Activated CD4-positive, alpha-beta T cell treated with anti-CD3 and anti-CD28 coated beads for 48 hours (primary cell): ENCODE results near the gene GTF2H1.
"Not testable (repeated sequence)": the region's sequence is repeated elsewhere in the genome, so short reads cannot be mapped to it uniquely, and the experiment has no call there.

Source experiments
- DNase-seq: peaks from one replicate; pipeline ENCODE4 v3.0.0-alpha.2; 2020

GTF2H1 gene

GRCh38 chr11:18383388-18384156 lies 61.2 kb downstream of the GTF2H1 start:
- peak; percentile 87 for DNase-seq

DNA sequence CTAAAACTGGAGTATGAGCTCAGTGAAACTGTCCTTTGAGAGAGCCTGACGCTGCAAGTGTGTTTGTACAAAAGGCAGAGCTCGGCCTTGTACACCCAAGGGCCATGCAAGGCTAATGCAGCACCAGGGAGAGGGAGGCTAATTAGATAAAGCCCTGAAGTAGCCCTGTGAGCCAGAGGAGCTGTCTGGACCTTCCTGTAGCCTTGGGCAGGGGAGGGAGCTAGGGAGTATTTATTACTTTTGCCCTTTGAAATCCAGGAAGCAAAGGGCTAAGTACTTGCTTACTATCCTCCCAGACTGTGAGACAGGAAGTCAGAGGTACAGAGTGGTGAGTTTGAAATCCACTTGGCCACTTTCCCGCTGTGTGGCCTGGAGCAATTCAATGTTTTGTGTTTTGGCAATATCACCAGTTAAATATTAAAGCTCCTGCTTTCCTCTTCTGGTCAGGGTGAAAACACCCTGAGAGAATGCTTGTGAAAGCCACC lies 61.8 kb downstream of the GTF2H1 start:
- DNase-seq, result no peak

DNA sequence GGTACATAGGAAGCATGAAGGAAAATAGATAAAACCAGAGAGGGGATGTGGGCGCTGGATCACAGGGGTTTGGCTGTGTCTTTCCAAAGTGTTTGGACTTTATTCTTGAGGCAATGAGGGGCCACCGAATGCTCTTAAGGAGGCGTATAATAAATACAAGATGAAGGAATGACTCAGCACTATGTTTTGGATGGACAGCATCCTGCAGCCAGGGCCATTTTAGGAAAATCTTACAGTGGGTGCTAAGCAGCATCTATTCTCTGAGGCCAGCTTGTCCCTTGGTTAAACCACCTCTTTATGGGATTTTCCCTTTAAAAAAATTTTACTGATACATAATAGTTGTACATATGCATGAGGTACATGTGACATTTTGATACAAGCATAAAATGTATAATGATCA lies 67.7 kb downstream of the GTF2H1 start:
- no peak for DNase-seq

GRCh38 chr11:18392434-18393321 lies 70.3 kb downstream of the GTF2H1 start:
- DNase-seq, result peak; percentile 37

- peak; percentile 56 for DNase-seq
These were observed 71.4 kb downstream of the GTF2H1 start for GRCh38 chr11:18393581-18394274.

- DNase-seq, result peak; percentile 100
These were observed 72.0 kb downstream of the GTF2H1 start, which contains the start of gene LDHA for GRCh38 chr11:18394275-18394927. TSS of gene LDHA (plus strand) at chr11:18394563. CDS start at chr11:18396843, 2,280 bp downstream.

DNA sequence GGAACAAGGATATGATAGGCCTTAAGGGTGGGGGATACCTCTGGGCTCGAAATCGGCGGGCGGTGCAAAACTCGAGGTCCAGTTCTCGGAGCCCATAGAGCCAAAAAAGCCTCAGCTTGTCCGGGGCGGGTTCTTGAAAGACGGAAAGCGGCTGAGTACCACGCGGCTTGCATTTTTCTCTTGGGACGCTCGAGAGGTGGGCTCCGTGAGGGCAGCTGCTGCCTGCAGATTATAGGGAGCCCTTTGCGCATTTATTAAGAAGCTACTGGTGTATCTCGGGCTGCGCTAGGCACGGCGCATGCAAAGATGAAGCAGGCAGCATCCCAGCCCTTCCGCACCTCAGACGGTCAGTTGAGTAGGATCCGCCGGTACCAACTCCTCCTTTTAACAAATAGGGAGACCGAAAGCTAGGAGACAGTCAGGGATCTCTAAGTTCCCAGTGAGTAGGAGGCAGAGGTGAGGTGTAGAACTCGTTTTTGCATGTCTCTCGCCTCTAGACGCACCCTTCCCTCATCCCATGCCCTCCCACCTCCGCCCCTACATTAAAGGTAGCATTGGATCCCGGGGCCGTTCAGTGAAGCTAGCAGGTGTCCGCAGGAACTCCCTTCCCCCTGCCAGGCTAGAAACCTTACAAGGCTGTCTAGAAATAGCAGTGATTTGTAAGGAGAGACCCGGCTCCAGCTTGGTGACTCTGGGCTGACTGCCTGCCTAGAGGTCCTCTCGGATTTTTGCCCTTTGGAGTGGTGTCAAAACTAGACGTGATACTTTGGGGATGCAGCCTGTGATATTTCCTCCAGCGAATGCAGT lies 72.8 kb downstream of the GTF2H1 start:
- peak; percentile 34 for DNase-seq

- DNase-seq, result peak; percentile 96
These were observed 73.6 kb downstream of the GTF2H1 start for GRCh38 chr11:18395735-18396504.

GRCh38 chr11:18397921-18398320 lies 75.6 kb downstream of the GTF2H1 start:
- DNase-seq, result no peak

DNA sequence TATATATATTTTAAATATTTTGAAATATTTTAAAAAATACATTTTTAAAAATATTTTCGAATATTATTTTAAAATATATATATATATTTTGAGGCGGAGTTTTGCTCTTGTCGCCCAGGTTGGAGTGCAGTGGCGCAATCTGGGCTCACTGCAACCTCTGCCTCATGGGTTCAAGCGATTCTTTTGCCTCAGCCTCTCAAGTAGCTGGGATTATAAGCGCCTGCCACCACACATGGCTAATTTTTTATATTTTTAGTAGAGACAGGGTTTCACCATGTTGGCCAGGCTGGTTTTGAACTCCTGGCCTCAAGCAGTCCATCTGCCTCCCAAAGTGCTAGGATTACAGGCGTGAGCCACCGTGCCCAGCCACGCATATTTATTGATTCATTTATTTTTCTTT lies 78.7 kb downstream of the GTF2H1 start:
- DNase-seq, result not testable (repeated sequence)

DNA sequence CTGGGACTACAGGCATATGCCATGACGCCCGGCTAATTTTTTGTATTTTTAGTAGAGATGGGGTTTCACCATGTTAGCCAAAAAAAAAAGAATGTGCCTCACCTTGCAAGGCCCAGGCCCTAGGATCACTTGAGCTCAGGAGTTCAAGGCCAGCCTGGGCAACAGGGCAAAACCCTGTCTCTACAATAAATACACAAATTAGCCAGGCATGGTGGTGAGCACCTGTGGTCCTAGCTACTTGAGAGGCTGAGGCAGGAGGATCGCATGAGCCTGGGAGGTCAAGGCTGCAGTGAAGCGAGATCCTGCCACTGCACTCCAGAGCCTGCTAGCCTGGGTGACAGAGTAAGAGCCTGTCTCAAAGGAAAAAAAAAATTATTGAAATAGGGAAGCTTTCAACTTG lies 81.7 kb downstream of the GTF2H1 start:
- no peak for DNase-seq

GRCh38 chr11:18407400-18407799 lies 85.0 kb downstream of the GTF2H1 start:
- DNase-seq, result not testable (repeated sequence)

DNA sequence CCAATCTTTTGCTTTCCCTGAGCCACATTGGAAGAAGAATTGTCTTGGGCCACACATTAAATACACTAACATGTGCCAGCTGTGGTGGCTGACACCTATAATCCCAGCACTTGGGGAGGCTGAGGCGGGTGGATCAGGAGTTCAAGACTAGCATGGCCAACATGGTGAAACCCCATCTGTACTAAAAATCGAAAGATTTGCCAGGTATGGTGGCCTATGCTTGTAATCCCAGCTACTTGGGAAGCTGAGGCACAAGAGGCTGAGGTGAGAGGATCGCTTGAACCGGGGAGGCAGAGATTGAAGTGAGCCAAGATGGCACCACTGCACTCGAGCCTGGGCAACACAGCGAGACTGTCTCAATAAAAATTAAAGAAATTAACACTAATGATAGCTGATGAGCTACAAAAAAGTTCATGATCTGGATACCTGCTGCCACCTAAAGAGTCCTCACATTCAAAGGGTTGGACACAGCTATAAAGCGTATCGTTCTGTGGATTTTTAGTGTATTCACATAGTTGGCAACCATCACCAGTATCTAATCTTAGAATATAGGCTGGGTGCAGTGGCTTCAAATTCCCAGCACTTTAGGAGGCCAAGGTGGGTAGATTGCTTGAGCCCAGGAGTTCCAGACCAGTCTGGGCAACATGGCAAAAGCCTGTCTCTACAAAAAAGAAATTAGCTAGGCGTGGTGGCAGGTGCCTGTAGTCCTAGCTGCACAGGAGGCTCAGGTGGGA lies 86.4 kb downstream of the GTF2H1 start:
- DNase-seq, result peak; percentile 36

DNA sequence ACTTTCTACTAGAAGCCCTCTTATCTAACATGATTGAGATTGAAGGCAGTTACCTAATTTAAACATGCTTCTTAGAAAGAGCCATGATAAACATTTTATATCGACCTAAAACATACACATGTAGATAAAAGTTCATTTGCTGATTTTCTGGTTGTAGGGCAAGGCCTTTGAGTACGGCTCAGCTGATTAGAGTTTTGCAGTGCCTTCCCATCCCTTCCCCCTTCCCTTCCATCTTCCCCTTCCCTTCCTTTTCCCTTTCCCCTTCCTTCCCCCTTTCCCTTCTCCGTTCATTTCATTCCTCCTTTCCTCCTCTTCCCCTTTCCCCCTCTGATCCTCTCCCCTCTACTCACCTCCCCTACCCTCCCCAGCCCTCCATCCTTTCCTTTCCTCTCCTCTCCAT lies 94.1 kb downstream of the GTF2H1 start:
- DNase-seq, result no peak
